GM19372 (cell line): ENCODE data around the gene EFNA2.
"Not testable (repeated sequence)": the region's sequence is repeated elsewhere in the genome, so short reads cannot be mapped to it uniquely, and the experiment has no call there.

ENCODE experiments used
- ATAC-seq: cut with Tn5 transposase; IDR thresholded peaks from one replicate; pipeline ENCODE4 v1.9.1; 2021; ENCODE audit warnings: mild to moderate bottlenecking, low read depth, moderate library complexity; ENCODE audit not compliant: unreplicated experiment

Gene EFNA2

DNA sequence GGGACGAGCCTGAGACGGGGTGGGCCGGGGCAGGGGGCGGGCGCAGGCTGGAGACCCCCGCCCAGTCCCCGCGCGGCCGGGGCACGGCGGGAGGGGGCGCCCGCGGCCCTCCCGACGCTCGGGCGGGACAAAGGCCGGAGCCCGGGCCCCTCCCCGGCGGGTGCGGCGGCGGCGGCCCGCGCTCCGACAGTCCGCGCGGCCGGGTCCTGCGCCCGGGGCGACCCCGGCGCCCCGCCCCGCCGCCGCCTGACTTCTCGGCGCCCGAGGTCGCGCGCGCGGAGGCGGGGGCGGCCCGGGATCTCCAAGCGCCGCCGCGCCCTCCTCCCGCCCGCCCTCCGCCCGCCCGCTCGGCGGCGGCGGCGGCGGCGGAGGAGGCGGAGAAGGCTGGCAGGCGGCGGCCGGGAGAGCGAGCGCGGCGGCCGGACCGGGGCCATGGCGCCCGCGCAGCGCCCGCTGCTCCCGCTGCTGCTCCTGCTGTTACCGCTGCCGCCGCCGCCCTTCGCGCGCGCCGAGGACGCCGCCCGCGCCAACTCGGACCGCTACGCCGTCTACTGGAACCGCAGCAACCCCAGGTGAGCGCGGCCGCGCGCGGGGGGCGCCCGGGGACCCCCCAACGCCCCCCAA is at the start of gene EFNA2:
TSS of gene EFNA2 (plus strand) at position 137 of the 624 bp plus-strand sequence. CDS start at position 433, 296 bp downstream.
- no peak for ATAC-seq

DNA sequence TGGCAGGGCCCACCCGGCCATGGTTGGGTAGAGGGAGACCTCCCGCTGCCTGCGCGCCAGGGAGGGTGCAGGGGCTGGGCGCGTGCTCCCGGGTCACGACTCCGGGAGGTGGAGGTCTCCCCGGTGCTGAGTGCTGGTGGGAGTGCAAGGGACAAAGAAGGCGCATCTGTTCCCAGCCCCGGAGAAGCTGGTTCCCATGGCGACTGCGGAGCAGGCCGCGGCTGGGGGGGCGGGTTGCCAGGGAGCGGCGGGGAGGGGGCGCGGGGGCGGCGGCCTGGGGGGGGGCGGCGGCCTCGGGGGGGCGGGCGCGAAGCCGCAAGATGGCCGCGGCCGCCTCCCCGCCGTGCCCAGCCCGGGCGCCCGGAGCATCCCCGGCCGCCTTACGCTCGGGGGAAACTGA is 49.1 kb upstream of the EFNA2 start:
- no peak for ATAC-seq

DNA sequence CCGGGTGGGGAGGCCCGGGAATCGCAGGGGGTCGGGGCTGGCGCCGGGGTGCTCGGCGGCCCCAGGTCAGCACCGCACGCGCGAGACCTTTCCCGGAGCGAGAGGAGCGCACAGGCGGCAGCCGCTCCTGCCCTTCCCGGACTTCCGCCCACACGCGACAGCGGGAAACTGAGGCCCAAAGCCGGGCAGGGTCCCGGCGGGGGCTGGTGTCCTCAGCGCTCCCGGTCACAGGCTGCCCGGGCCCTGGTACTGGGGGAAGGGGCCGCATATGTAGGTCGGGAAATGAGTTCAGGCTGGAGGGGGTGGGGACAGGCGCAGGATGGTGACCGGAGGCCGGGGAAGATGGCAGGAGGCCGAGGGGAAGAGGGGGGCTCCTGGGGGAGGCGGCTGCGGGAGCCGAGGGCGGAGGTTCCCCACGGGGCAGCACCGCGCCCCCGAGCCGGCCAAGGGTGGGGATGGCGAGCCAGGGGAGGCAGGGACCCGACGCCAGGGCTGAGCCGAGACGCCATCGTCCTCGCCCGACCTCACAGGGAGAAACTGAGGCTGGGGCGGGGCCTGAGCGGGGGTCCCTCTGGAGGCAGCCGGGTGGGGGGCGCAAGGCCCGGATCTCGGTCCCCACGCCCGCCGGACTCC is 48.5 kb upstream of the EFNA2 start:
- no peak for ATAC-seq

DNA sequence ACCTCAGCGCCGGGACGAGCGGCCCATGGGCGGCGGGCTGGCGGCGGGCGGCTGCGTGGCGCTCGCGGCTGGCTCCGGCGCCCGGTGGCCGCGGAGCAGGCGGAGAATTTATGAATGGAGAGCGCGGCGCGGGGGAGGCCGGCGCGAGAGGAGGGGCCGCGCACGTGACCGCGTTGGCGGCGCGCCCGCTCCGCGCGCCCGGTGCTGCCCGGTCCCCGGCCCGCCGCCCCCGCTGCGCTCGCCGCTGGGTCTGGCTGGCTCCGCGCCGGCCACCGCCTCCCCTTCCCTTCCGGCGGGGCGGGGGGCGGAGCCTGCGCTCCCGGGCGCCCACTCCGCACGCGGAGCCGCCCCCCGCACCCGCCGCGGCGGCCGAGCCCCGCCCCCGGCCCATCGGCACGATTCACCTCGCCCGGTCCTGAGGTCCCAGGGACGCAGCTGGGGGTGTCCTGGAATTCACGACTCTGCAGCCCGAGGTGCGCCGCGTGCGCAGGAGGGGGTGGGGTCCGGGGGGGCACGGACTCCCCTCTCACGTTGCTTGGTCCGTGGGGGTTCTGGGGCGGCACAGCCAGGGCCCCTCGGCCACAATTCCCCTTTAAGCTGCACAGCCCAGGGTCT is 47.8 kb upstream of the EFNA2 start, which contains the start of gene CBARP:
TSS of gene CBARP (minus strand) at position 252 of the 615 bp plus-strand sequence. CDS start 1,905 bp downstream, outside the sequence.
- no peak for ATAC-seq

DNA sequence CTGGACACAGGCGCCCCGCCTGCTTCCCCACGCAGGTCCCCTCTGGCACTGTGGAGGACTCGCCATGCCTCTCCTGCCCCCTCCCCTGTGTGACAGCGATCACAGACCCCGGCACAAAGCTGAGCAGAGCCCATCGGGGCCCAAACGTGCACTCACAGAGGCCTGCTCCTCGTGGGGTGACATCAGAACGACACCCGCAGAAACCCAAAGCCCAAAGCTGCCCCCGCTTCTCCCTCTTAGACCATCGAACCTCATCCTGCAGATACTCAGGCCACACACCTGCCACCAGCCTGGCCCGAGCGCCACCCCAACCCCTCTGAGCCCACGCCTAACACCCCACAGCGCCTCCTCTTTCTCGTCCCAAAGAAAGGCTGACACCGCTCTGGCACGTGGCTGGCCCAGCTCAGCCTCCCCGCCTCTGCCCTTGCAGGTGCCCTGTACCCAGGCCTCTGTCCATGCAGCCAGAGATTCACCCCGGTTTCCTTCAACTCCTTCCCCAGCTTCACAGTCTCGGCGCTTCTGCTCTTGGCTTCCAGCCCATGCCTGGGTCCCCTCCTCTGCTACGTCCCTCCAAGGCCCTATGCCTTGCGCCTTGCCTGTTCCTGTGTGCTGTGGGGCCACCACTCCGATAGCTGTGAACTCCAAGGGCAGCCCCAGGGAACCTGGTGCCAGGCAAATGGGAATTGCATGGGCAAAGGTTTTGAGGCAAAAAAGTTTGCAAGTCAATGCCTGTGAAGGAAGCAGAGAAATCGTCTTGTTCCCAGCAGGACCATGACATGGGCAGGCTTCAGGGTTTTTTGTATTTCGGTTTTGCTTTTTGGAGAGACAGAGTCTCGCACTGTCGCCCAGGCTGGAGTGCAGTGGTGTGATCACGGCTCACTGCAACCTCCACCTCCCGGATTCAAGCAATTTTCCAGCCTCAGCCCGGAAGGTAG is 47.0 kb upstream of the EFNA2 start:
- no peak for ATAC-seq

DNA sequence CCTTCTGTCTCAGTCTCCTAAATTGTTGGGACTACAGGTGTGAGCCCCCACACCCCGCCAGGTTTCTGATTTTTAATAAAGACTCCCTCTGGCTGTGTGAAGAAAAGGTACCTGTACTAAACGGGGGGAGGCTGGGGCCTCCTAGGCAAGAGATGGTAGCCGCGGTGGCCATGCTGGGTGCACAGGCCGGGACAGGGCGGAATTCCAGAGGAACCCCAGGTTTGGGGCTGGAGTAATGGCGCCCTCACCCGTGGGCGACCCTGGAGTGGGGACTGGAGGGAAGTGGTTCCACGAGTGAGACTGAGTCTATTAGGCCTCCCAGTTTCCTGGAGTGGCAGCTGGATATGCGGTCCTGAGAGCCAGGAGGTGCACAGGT is 46.3 kb upstream of the EFNA2 start:
- ATAC-seq: no peak

DNA sequence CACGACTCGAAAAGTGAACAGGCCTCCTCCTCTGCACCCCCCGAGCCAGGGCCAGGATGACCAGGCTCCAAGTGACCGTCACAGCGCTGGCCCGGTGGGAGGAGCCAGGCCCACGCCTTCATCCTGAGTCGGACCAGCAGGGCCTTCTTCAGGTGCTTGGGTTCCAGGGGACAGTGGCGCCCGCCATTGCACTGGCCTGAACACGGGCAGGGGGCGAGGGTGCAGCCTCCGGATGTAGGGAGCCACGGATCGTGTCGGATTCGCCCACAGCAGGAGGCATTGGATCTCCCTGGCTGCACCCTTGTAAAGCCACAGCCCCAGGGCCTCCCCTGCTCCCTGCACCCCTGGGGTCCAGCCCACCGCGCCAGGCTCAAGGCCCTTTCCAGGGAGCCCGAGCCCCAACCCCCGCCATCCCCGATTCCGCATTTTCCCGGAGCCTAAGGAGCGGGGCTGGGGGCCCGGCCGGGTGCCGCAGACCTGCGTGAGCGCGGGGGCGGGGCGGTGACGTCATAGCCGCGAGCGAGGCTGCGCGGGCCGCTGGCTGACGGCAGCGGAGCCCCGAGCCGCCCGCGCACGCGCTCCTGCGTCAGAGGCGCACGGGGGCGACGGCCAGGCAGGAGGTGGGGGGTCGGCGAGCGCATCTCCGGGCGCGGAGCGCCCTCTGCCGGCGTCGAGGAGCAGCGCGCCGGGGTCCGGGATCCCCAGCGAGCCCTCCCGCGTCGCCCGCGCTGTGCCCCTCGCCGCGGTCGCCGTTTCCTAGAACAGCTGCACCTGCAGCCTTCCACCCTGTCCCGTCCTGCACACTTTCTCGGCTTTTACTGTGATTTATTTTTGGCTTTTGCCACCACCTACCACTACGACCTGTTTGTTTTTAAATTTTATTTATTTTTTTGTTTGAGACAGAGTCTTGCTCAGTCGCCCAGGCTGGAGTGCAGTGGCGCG is 45.6 kb upstream of the EFNA2 start:
- ATAC-seq: peak; percentile 47

DNA sequence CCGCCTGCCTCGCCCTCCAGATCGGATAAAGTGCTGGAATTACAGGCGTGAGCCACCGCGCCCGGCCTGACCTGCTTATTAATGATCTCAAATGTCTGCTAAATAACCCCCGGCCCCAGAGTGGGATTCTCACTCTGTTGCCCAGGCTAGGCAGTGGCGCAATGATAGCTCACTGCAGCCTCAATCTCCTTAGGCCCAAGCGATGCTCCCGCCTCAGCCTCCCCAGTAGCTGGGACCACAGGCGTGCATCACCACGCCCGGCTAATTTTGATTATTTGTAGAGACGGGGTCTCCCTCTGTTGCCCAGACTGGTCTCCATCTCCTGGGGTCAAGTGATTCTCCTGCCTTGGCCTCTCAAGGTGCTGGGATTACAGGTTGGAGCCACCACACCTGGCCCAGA is 44.7 kb upstream of the EFNA2 start:
- ATAC-seq: no peak

DNA sequence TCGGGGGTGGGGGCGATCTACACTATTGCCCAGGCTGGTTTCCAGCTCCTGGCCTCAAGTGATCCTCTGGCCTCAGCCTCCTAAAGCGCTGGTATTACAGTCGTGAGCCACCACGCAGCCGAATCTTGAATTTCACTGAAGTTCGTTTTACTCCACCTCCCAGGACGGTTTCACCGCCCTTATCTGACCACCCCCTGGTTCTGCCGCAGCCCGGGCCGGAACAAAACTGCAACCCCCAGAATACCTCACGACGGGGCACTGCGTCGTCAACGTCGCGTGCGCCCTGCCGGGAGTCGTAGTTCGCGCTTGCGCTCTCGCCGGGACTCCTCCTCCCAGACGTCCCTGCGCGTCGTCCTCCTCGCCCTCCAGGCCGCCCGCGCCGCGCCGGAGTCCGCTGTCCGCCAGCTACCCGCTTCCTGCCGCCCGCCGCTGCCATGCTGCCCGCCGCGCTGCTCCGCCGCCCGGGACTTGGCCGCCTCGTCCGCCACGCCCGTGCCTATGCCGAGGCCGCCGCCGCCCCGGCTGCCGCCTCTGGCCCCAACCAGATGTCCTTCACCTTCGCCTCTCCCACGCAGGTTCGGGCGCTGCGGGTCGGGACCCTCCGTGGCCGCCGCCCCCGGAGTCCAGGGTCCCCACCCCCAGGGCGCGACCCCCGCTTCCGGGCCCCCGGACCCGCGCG is 44.1 kb upstream of the EFNA2 start, which contains the start of gene ATP5F1D:
TSS of gene ATP5F1D (plus strand) at position 335 of the 679 bp plus-strand sequence. CDS start at position 435, 100 bp downstream.
- ATAC-seq: no peak

DNA sequence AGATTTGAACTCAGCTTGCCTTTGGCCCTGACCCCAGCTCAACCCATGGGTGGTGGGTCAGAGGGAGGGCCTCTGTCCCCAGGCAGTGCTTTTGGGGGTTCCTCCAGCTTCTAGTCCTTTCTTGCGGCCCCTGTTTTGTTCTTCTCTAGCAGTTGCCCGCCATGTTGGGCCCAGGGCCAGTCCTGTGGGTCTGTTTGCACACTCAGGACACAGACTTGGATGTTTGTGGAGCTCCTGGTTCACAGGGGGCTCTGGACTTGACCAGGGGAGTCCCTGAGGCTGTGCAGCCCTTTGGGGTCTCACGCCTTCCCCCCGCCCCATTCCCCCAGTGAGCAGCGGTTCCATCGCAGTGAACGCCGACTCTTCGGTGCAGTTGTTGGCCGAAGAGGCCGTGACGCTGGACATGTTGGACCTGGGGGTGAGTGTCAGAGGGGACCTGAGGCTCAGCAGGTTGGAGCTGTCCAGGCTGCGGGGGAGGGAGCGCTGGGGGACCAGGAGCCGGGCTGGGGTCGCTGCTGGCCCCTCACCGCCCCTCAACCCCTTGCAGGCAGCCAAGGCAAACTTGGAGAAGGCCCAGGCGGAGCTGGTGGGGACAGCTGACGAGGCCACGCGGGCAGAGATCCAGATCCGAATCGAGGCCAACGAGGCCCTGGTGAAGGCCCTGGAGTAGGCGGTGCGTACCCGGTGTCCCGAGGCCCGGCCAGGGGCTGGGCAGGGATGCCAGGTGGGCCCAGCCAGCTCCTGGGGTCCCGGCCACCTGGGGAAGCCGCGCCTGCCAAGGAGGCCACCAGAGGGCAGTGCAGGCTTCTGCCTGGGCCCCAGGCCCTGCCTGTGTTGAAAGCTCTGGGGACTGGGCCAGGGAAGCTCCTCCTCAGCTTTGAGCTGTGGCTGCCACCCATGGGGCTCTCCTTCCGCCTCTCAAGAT is 41.6 kb upstream of the EFNA2 start:
- no peak for ATAC-seq

DNA sequence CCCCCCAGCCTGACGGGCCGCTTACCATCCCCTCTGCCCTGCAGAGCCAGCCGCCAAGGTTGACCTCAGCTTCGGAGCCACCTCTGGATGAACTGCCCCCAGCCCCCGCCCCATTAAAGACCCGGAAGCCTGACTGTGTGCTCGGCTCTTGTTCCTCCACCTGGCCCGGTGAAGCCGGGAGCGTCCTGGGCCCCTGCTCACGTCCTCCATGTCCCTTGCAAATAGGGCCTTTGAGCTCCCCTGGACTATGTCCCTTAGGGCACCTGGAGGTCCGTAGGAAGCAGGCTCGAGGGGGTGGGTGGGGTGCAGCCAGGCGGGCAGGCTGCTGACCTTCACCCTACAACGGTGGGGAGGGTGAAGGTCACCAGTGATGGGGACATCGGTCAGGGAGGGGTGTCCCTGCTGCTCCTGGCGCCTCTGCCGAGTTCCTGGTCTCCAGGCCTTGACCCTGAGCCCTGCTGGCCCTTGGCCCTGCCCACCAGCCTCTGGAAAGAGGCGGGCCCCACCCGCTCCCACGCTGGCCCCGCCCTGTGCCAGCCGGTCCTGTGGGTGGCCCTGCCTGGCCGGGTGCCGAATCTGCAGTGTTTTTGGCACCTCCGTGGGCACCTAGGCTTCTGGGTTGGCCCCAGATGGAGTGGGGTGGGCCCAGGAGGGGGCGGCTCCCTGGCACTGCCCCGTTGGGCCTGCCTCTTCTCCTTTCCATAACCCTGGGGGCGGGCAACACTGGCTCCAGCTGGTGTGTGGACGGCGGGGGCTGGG is 40.8 kb upstream of the EFNA2 start:
- ATAC-seq: no peak

DNA sequence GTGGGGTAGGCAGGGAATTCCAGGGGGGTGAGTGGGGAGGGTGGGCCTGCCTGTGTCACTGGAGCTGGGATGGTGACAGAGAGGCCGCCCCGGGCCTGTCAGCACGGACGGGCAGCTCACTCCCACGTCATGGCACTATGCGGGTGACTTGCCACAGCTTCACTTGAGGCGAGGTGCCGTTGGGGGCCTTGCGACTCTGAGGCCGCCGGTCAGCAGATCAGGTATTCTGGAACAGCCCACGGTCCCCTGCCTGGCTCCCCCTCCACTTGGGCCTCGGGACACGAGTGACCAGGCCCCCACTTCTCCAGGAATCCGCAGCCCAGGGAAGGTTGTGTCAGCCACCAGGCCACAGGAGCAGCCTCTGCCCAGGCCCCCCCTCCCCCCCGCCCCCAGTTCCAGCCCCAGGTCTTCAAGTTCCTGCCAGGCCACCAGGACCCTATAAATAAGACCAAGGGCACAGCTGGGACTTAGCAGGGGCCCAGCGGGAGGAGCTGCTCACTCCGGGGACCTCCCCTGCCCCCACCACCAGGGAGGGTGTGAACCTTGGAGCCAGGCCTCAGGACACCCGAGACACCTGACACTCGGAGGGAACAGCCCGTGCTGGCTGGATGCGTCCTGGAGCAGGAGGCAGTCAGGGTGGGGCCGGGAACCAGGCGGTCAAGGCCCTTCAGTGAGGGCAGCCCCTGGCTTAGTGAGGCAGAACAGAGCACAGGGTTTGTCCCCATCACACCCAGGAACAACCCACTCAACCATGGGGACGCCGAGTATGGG is 40.0 kb upstream of the EFNA2 start:
- no peak for ATAC-seq

DNA sequence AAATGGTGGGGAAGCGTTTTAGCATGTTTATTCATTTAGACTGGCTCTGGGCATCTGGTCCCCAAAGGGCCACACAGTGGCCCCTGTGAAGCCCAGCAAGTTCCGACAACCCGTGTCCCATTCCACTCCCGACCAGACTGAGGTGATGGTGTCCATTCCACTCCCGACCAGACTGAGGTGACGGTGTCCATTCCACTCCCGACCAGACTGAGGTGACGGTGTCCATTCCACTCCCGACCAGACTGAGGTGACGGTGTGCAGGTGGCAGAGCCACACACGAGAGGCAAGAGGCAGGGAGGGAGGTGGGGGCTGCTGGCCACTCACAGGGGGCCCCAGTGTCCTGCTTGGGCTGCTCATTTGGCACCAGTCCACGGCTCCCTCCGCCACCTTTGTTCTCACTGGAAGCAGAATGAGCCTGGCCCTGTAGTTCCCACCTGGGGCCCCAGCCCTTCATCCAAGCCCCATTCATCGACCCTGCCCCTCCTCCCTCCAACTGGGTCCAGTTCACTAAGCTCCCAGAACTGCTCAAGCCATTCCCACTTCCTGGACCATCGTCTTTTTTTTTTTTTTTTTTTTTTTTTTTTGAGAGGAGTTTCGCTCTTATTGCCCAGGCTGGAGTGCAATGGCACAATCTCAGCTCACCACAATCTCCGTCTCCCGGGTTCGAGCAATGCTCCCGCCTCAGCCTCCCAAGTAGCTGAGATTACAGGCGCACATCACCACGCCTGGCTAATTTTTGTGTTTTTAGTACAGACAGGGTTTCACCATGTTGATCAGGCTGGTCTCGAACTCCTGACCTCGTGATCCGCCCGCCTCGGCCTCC is 39.2 kb upstream of the EFNA2 start:
- not testable (repeated sequence) for ATAC-seq

DNA sequence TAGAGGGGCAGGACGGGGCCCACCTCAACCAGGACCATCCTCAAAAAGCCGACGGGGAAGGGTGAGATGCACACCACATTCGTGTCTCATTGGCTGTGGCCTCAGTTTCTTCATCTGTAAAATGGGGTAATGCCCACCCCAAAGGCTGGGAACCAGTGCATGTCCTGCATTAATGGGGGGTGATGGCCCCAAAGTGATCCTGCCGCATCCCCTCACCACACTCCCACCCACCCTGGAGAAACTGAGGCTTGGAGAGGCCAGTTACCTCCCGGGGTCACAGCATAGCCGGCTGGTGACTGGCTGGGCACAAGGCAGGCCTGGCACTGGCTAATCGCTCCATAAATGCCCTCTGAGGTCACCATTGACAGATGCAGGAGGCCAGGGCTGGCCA is 37.9 kb upstream of the EFNA2 start:
- no peak for ATAC-seq

DNA sequence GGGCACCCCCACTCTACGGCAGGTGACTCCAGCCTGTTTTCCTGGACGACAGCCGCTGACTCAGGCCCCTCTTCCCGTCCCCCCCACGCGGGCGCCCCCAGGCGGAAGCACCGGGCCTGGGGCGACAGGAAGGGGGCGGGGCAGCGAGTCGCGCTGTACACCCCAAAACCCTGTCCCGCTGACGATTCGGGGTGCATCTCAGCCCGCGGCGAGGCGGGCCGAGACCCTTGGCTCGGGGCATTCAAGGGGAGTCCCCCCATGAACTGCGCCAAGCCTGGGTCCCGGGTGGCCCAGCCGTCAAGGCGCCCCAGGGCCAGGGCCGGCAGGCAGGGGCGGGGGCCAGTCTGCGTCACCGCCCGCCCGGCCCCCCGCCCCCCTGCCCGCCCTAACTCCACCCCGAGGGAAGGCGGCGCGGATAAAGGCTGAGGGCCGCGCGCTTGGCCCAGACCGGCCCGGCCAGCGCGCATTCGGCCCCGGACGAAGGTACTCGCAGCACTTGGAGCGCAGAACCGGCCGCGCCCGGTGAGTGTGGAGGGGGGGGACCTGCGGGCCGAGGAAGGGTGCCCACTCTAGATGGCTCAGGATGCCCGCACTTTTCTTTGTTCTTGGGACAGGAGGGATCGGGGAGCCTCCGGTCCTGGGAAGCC is 37.4 kb upstream of the EFNA2 start, which contains the start of gene MIDN:
TSS of gene MIDN (plus strand) at position 445 of the 647 bp plus-strand sequence. CDS start 1,714 bp downstream, outside the sequence.
- ATAC-seq: peak; percentile 12
